ENCODE data around the gene LCMT1. TPM values are rescaled to one million over a fixed set of nuclear protein-coding genes. Genes with fewer than 3 reads are reported as not detected.
A peak's percentile ranks its signal among the peaks of the same experiment; 100 is the strongest.

Gene LCMT1
- total and polyA plus RNA-seq, 9 of the 15 experiments (the other 6 are each of a cell fraction or from before 2014, with no cell fraction given), result 20.0 to 42.8 (median 32.3) TPM

- TF ChIP-seq ETV6 (IDR thresholded peaks at IDR 0.05; ENCODE audit: borderline replicate concordance in 1 of 2, low read depth in 2 of 2, low read length in 1 of 2) (no peak), ETV6 (CRISPR knock-in tag; IDR thresholded peaks at IDR 0.05; ENCODE audit: borderline replicate concordance) (no peak), ZNF511 (CRISPR knock-in tag; IDR thresholded peaks at IDR 0.05) (peak; percentile 62; the same call in 1 of the 2 replicates), ELK1 (CRISPR knock-in tag; IDR thresholded peaks at IDR 0.05) (no peak), NRF1 (conservative IDR thresholded peaks at IDR 0.05 in 1 of 2, IDR thresholded peaks at IDR 0.05 in 1 of 2) (peak; percentile 72 to 74), ZNF507 (tag; conservative IDR thresholded peaks at IDR 0.05) (no peak), CC2D1A (IDR thresholded peaks at IDR 0.05) (no peak), SLC30A9 (CRISPR knock-in tag; IDR thresholded peaks at IDR 0.05) (no peak), PCBP1 (IDR thresholded peaks at IDR 0.05; ENCODE audit: low read depth, low read length, poor library complexity, severe bottlenecking) (no peak), THRA (IDR thresholded peaks at IDR 0.05) (no peak), CBX3 (IDR thresholded peaks at IDR 0.05; ENCODE audit: borderline replicate concordance in 1 of 2, low read length in 2 of 2) (no peak), ZNF444 (CRISPR knock-in tag; IDR thresholded peaks at IDR 0.05) (no peak), CXXC5 (CRISPR knock-in tag; IDR thresholded peaks at IDR 0.05) (peak; percentile 88), STAT6 (CRISPR knock-in tag; IDR thresholded peaks at IDR 0.05) (no peak), CREB3L1 (IDR thresholded peaks at IDR 0.05; ENCODE audit: borderline replicate concordance, low read depth) (peak; percentile 43; the same call in 1 of the 2 replicates), ASH1L (IDR thresholded peaks at IDR 0.05; ENCODE audit: borderline replicate concordance, low read depth, partially characterized antibody) (peak; percentile 93), ZFX (CRISPR knock-in tag; IDR thresholded peaks at IDR 0.05) (peak; percentile 72), ZNF23 (CRISPR knock-in tag; IDR thresholded peaks at IDR 0.05) (no peak), ZNF174 (CRISPR knock-in tag; IDR thresholded peaks at IDR 0.05) (no peak), XRCC3 (IDR thresholded peaks at IDR 0.05) (no peak), PHB2 (IDR thresholded peaks at IDR 0.05; ENCODE audit: low read depth) (no peak)
Measured at GRCh38 chr16:25111403-25112166, at the start of gene LCMT1 (continued).

Data from K562 (cell line).